MM.1S (cell line): ENCODE measurements around the gene NME4.

Experiments
- CTCF ChIP-seq: fragments of 300-600 bp; sonication (generic); IDR thresholded peaks from 2 replicates; pipeline ENCODE4 v1.5.1; 2016; ENCODE audit warnings: antibody characterized with exemption, low read length, mixed read lengths
- EZH2 ChIP-seq: fragments of 300-600 bp; sonication (generic); optimal IDR thresholded peaks from 2 replicates; pipeline ENCODE3; 2017; ENCODE audit warnings: low read depth, mild to moderate bottlenecking, antibody characterized with exemption, low read length, mixed read lengths
- EZH2phosphoT487 ChIP-seq: fragments of 300-600 bp; sonication (generic); IDR thresholded peaks from 2 replicates; pipeline ENCODE4 v1.6.1; 2018; ENCODE audit warnings: antibody characterized with exemption, low read length

GRCh38 chr16:383326-384051 lies 13.5 kb upstream of the NME4 start:
- TF ChIP-seq CTCF (no peak), EZH2phosphoT487 (no peak), EZH2 (no peak)
